ENCODE results near the gene KIRREL2. TPM values are rescaled to one million over a fixed set of nuclear protein-coding genes. Genes with fewer than 3 reads are reported as not detected.

KIRREL2 gene
- total and polyA plus RNA-seq, 7 donors, result under 0.01 to 0.34 (median 0.16) TPM; not detected in 4

- H3K9me3 ChIP-seq, result no peaks in the 10 kb centered on the region
- TF ChIP-seq, protein P1, sequence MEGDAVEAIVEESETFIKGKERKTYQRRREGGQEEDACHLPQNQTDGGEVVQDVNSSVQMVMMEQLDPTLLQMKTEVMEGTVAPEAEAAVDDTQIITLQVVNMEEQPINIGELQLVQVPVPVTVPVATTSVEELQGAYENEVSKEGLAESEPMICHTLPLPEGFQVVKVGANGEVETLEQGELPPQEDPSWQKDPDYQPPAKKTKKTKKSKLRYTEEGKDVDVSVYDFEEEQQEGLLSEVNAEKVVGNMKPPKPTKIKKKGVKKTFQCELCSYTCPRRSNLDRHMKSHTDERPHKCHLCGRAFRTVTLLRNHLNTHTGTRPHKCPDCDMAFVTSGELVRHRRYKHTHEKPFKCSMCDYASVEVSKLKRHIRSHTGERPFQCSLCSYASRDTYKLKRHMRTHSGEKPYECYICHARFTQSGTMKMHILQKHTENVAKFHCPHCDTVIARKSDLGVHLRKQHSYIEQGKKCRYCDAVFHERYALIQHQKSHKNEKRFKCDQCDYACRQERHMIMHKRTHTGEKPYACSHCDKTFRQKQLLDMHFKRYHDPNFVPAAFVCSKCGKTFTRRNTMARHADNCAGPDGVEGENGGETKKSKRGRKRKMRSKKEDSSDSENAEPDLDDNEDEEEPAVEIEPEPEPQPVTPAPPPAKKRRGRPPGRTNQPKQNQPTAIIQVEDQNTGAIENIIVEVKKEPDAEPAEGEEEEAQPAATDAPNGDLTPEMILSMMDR (IDR thresholded peaks at IDR 0.05), result no peak
- TF ChIP-seq POLR2AphosphoS5 (IDR thresholded peaks at IDR 0.05) (no peak), EP300 (IDR thresholded peaks at IDR 0.05) (no peak)
- peaks cover 0 to 26% (median 22%) of the 10 kb centered on the region in 4 donors for H3K4me1 ChIP-seq
- intact Hi-C loops (cut with DNase I), result loop anchor here (5.0 kb wide), 2 partner anchors 119 to 249 kb away; partner anchors contain the start of genes ARHGAP33 and COX6B1
- H3K27ac ChIP-seq, result no peak overlapping the region
- no peak overlapping the region for H3K4me3 ChIP-seq
- no peaks in the 10 kb centered on the region for H3K27me3 ChIP-seq
- 94 to 95% methylated on average over 13 of the region's 13 CpGs for WGBS, 2 donors
- H3K36me3 ChIP-seq, result peaks cover 0 to 59% (median 26%) of the 10 kb centered on the region in 4 donors
- DNase-seq, result no peak
Measured at GRCh38 chr19:35896643-35897040, 39.9 kb downstream of the KIRREL2 start.

DNA sequence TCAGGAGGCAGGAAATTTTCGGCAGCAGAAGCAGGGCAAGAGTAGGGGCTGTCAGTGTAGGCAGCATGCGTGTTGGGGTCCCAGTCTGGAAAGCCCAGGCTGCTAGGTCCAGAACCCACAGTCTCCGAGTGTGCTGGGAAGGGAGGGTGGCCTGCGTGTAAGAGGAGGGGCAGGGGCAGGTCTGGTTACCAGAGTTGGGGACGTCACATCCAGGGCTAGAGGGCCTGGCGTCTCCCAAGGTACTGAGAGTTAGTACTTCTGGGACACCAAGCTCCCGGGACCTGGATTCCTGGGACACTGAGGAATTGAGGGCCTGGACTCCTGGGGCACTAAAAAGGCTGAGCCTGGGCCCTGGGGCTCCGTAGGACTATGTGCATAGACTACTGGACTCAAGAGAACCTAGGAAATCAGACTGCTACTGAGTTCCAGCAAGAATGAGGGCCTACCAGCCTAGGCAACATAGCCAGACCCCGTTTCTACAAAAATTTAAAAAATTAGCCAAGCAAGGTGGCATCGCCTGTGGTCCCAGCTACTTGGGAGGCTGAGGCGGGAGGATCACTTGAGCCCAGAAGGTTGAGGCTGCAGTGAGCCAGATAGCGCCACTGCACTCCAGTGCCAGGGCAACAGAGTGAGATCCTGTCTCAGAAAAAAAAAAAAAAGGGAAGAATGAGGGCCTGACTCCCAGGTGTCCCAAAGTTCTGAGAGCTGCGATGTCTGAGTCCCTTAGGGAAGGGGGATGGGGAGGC lies 41.2 kb downstream of the KIRREL2 start:
- Histone ChIP-seq H3K9me3 (no peaks in the 10 kb centered on the region), H3K4me3 (peak overlapping the region; percentile 54 to 74 (median 62)), H3K36me3 (peaks cover 0 to 50% (median 22%) of the 10 kb centered on the region in 4 donors), H3K27me3 (no peaks in the 10 kb centered on the region), H3K27ac (peak overlapping the region; percentile 82 to 95 (median 90)), H3K4me1 (peaks cover 0 to 26% (median 22%) of the 10 kb centered on the region in 4 donors)
- no peak for TF ChIP-seq EP300 (IDR thresholded peaks at IDR 0.05)
- TF ChIP-seq, protein P1 (IDR thresholded peaks at IDR 0.05), result no peak
- no peak for TF ChIP-seq POLR2A (IDR thresholded peaks at IDR 0.05)
- no peak for TF ChIP-seq POLR2AphosphoS5 (IDR thresholded peaks at IDR 0.05)
- 89 to 90% methylated on average over 13 of the region's 13 CpGs for WGBS, 2 donors
- intact Hi-C loops (cut with DNase I), result loop anchor here (5.0 kb wide), 2 partner anchors 121 to 251 kb away; partner anchors contain the start of genes ARHGAP33 and COX6B1
- DNase-seq, result no peak

DNA sequence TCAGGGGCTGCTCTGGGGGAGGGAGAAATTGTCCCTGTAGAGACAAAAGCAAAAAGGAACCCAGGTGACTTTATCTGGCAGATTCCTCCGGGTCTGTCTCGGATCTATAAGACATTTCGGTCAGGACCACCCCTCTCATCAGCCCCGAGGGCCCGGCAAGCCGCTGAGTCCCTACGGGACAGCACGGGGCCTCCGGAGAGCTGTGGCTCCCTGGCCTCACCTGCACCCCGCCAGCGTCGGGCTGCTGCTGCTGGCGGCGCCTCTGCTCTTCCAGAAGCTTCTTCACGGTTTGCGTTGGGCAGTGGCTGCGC lies 41.7 kb downstream of the KIRREL2 start:
- no peaks in the 10 kb centered on the region for H3K9me3 ChIP-seq
- no peaks in the 10 kb centered on the region for H3K27me3 ChIP-seq
- H3K36me3 ChIP-seq, result peaks cover 0 to 44% (median 21%) of the 10 kb centered on the region in 4 donors
- no peak for TF ChIP-seq EP300 (IDR thresholded peaks at IDR 0.05)
- no peak for TF ChIP-seq POLR2A (IDR thresholded peaks at IDR 0.05)
- TF ChIP-seq, protein P1 (IDR thresholded peaks at IDR 0.05), result no peak
- no peak for TF ChIP-seq POLR2AphosphoS5 (IDR thresholded peaks at IDR 0.05)
- H3K4me3 ChIP-seq, result peak overlapping the region; percentile 54 to 74 (median 62)
- peak overlapping the region; percentile 82 to 95 (median 90) for H3K27ac ChIP-seq
- DNase-seq, result no peak
- 6 to 7% methylated on average over 17 of the region's 17 CpGs for WGBS, 2 donors
- intact Hi-C loops (cut with DNase I), result loop anchor here (5.0 kb wide), 2 partner anchors 121 to 251 kb away; partner anchors contain the start of genes ARHGAP33 and COX6B1
- H3K4me1 ChIP-seq, result peaks cover 0 to 31% (median 24%) of the 10 kb centered on the region in 4 donors

DNA sequence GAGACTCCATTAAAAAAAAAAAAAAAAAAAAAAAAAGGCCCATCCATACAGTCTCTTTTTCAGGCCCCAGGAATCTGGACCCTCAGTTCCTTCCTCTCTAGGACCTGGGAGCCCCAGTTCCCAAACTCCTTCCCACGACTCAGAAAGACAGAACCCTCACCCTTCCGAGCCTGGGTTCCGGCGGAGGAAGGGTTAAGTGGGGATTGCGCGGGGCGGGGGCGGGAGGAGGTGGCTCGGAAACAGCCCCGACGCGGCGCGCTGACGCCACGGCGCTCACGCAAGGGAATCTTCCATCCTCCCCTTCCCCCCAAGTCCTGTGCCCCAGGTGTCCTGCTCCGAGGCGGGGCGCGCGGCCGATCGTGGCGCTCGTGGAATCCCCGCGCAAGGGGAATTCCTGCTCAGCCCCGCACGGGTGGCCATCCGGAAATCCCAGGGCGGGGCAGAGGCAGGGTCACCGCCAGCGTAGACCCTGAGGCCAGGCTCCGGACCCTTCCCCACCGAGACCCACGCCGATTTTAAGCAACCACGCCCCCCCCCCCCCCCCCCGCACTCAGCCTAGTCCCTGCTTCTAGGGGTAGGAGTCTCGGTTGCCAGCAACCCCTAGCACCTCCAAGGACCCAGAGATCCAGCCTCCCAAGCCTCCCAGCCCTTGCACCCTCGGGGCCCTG lies 43.0 kb downstream of the KIRREL2 start:
- Histone ChIP-seq H3K27me3 (no peaks in the 10 kb centered on the region), H3K36me3 (peaks cover 0 to 32% (median 16%) of the 10 kb centered on the region in 4 donors), H3K27ac (peak overlapping the region; percentile 82 to 95 (median 90)), H3K9me3 (no peaks in the 10 kb centered on the region), H3K4me3 (peak overlapping the region; percentile 54 to 74 (median 62)), H3K4me1 (peaks cover 0 to 34% (median 25%) of the 10 kb centered on the region in 4 donors)
- intact Hi-C loops (cut with DNase I), result loop anchor here (1.0 to 5.0 kb wide), 3 partner anchors 32 to 252 kb away; partner anchors contain the start of genes ARHGAP33 and COX6B1
- DNase-seq, result peak; percentile 92
- 0 to 1% methylated on average over 43 of the region's 43 CpGs for WGBS, 2 donors
- TF ChIP-seq, protein P1 (IDR thresholded peaks at IDR 0.05), result no peak
- TF ChIP-seq POLR2A (IDR thresholded peaks at IDR 0.05) (peak in 1 of 2 donors; percentile 64), EP300 (IDR thresholded peaks at IDR 0.05) (peak in 2 of 4 donors; percentile 7 to 78), POLR2AphosphoS5 (IDR thresholded peaks at IDR 0.05) (peak; percentile 78 to 92 (median 84))
